Measurements from ENCODE around the gene ABTB2. TPM values are rescaled to one million over a fixed set of nuclear protein-coding genes. Genes with fewer than 3 reads are reported as not detected.

ABTB2 gene
- polyA plus RNA-seq, 2 of the 4 experiments (the other 2 are of a cell fraction): 8.9 to 15.4 TPM

GRCh38 chr11:34379539-34379938 lies 21.7 kb upstream of the ABTB2 start:
- FAIRE-seq (no peak), DNase-seq (ENCODE audit: low read depth in 1 of 2, low spot score in 1 of 2) (no peak), ATAC-seq (no peak)
- H3K27ac ChIP-seq: peak overlapping the region in 1 of 2 experiments; percentile 36; a peak in 2 of 6 replicates
- peaks cover 23% of the 10 kb centered on the region for H3K4me1 ChIP-seq
- no peak overlapping the region for H3K4me2 ChIP-seq
- ChIA-PET CTCF (interaction anchor here (0.7 to 2.1 kb wide), 3 partner anchors 19 to 113 kb away, joined by 3 to 6 read pairs (median 3); no protein-coding TSS in a partner anchor), POLR2A (interaction anchor here (0.7 kb wide), 1 partner anchor 48 kb away, joined by 5 read pairs; no protein-coding TSS in a partner anchor)
- H3K4me3 ChIP-seq: no peak overlapping the region
- TF ChIP-seq MAZ (IDR thresholded peaks at IDR 0.05; ENCODE audit: borderline replicate concordance, low read depth, low read length) (no peak), HOXB13 (CRISPR knock-in tag; IDR thresholded peaks at IDR 0.05; ENCODE audit: low read depth) (no peak), CEBPB (IDR thresholded peaks at IDR 0.05) (no peak), BHLHE40 (IDR thresholded peaks at IDR 0.05; ENCODE audit: low read depth, low read length) (no peak), ELK1 (IDR thresholded peaks at IDR 0.05; ENCODE audit: low read depth, low read length) (no peak), EP300 (IDR thresholded peaks at IDR 0.05) (no peak), ZNF302 (CRISPR knock-in tag; IDR thresholded peaks at IDR 0.05) (no peak), SMC3 (IDR thresholded peaks at IDR 0.05) (no peak)
- WGBS (ENCODE audit: missing lambda C conversion rate): 59% methylated on average over 1 of the region's 1 CpG
- peaks cover 29% of the 10 kb centered on the region for H3K9me3 ChIP-seq

- ATAC-seq: no peak
- CTCF ChIA-PET: interaction anchor here (0.7 to 1.0 kb wide), 2 partner anchors 19 to 90 kb away, joined by 3 read pairs; no protein-coding TSS in a partner anchor
- Histone ChIP-seq H3K4me1 (peaks cover 23% of the 10 kb centered on the region), H3K27ac (peak overlapping the region in 1 of 2 experiments; percentile 36; a peak in 2 of 6 replicates), H3K9me3 (peaks cover 29% of the 10 kb centered on the region), H3K4me3 (no peak overlapping the region), H3K4me2 (no peak overlapping the region)
- TF ChIP-seq HOXB5 (CRISPR knock-in tag; IDR thresholded peaks at IDR 0.05) (no peak), RCOR1 (IDR thresholded peaks at IDR 0.05; ENCODE audit: low read depth, low read length) (no peak), ZSCAN20 (CRISPR knock-in tag; IDR thresholded peaks at IDR 0.05) (no peak), RNF2 (IDR thresholded peaks at IDR 0.05; ENCODE audit: borderline replicate concordance, low read depth) (no peak), TFCP2L1 (CRISPR knock-in tag; IDR thresholded peaks at IDR 0.05) (no peak), NPAS2 (CRISPR knock-in tag; IDR thresholded peaks at IDR 0.05; ENCODE audit: borderline replicate concordance) (no peak), MAFK (IDR thresholded peaks at IDR 0.05; ENCODE audit: partially characterized antibody) (no peak), MAZ (IDR thresholded peaks at IDR 0.05; ENCODE audit: borderline replicate concordance, low read depth, low read length) (no peak), SREBF2 (IDR thresholded peaks at IDR 0.05) (no peak), RAD21 (conservative IDR thresholded peaks at IDR 0.05 in 1 of 2, IDR thresholded peaks at IDR 0.05 in 1 of 2) (no peak), POLR2A (IDR thresholded peaks at IDR 0.05; ENCODE audit: low read length) (no peak), POLR2AphosphoS2 (conservative IDR thresholded peaks at IDR 0.05; ENCODE audit: low read length) (no peak)
- TF ChIP-seq, protein P1, sequence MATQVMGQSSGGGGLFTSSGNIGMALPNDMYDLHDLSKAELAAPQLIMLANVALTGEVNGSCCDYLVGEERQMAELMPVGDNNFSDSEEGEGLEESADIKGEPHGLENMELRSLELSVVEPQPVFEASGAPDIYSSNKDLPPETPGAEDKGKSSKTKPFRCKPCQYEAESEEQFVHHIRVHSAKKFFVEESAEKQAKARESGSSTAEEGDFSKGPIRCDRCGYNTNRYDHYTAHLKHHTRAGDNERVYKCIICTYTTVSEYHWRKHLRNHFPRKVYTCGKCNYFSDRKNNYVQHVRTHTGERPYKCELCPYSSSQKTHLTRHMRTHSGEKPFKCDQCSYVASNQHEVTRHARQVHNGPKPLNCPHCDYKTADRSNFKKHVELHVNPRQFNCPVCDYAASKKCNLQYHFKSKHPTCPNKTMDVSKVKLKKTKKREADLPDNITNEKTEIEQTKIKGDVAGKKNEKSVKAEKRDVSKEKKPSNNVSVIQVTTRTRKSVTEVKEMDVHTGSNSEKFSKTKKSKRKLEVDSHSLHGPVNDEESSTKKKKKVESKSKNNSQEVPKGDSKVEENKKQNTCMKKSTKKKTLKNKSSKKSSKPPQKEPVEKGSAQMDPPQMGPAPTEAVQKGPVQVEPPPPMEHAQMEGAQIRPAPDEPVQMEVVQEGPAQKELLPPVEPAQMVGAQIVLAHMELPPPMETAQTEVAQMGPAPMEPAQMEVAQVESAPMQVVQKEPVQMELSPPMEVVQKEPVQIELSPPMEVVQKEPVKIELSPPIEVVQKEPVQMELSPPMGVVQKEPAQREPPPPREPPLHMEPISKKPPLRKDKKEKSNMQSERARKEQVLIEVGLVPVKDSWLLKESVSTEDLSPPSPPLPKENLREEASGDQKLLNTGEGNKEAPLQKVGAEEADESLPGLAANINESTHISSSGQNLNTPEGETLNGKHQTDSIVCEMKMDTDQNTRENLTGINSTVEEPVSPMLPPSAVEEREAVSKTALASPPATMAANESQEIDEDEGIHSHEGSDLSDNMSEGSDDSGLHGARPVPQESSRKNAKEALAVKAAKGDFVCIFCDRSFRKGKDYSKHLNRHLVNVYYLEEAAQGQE (IDR thresholded peaks at IDR 0.05): no peak
- POLR2A ChIA-PET: interaction anchor here (0.7 kb wide), 1 partner anchor 48 kb away, joined by 5 read pairs; no protein-coding TSS in a partner anchor
- 57% methylated on average over 1 of the region's 1 CpG for WGBS (ENCODE audit: missing lambda C conversion rate)
- FAIRE-seq: no peak
- no peak for DNase-seq (ENCODE audit: low read depth in 1 of 2, low spot score in 1 of 2)
These were observed 21.3 kb upstream of the ABTB2 start for GRCh38 chr11:34379079-34379478.

Data from A549 (cell line).